ENCODE data around the gene SMURF1.
"Not testable (repeated sequence)": the region's sequence is repeated elsewhere in the genome, so short reads cannot be mapped to it uniquely, and the experiment has no call there.

Gene SMURF1

DNA sequence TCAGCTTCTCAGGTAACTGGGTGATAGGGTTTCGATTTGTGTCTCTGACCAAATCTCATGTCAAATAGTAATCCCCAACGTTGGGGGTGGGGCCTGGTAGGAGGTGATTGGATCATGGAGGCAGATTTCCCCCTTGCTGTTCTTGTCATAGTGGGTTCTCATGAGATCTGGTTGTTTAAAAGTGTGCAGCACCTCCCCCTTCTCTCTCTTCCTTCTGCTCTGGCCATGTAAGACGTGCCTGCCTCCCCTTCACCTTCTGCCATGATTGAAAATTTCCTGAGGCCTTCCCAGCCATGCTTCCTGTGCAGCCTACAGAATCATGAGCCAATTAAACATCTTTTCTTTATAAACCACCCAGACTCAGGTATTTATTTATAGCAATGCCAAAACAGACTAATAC is 21.9 kb upstream of the SMURF1 start:
- no peaks in the 10 kb centered on the region for H3K36me3 ChIP-seq (ENCODE audit: insufficient read depth, low read length)
- no peak overlapping the region for H3K9ac ChIP-seq (ENCODE audit: low read depth, low read length)

DNA sequence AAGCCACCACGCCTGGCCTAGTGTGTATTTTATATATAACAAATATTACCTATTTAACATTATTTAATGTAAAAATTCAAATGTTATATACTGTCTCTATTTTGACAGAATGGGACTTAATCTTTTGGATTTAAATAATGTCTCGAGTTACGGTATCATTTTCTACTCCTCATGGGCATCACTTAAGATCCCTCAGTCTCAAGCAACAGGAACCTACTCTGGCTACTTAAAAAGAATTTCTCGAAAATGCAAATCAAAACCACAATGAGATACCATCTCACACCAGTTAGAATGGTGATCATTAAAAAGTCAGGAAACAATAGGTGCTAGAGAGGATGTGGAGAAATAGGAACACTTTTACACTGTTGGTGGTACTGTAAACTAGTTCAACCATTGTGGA is 19.8 kb upstream of the SMURF1 start:
- not testable (repeated sequence) for H3K36me3 ChIP-seq (ENCODE audit: insufficient read depth, low read length); H3K9me3 ChIP-seq (ENCODE audit: control insufficient read depth, insufficient read depth, low read length); H3K4me1 ChIP-seq (ENCODE audit: insufficient read depth, low read length); H3K9ac ChIP-seq (ENCODE audit: low read depth, low read length)

More for the DNA sequence above, 21.9 kb upstream of the SMURF1 start:
- H3K4me1 ChIP-seq (ENCODE audit: insufficient read depth, low read length) = peaks cover 7% of the 10 kb centered on the region; the same call in 1 of the 2 replicates
- H3K9me3 ChIP-seq (ENCODE audit: control insufficient read depth, insufficient read depth, low read length) = no peaks in the 10 kb centered on the region

DNA sequence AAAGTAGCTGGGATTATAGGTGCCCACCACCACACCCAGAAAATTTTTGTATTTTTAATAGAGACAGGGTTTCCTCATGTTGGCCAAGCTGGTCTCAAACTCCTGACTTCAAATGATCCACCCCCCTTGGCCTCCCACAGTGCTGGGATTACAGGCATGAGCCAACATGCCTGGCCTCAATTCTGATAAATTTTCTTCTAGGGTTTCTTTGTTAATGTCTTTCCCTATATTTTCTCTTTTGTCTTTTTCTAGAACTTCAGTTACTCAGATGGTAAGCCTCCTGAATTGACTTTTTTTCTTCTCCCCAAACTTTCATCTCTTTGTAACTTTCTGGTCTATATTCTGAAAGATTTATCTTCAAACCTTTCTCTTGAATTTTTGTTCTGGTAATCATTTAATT is 12.7 kb upstream of the SMURF1 start:
- no peak overlapping the region for H3K9ac ChIP-seq (ENCODE audit: low read depth, low read length)
- no peaks in the 10 kb centered on the region for H3K4me1 ChIP-seq (ENCODE audit: insufficient read depth, low read length)
- H3K36me3 ChIP-seq (ENCODE audit: insufficient read depth, low read length) = no peaks in the 10 kb centered on the region

GRCh38 chr7:99155211-99155610 is 11.3 kb upstream of the SMURF1 start:
- H3K9ac ChIP-seq (ENCODE audit: low read depth, low read length) = no peak overlapping the region
- no peaks in the 10 kb centered on the region for H3K36me3 ChIP-seq (ENCODE audit: insufficient read depth, low read length)

More for the DNA sequence above, 12.7 kb upstream of the SMURF1 start:
- no peaks in the 10 kb centered on the region for H3K9me3 ChIP-seq (ENCODE audit: control insufficient read depth, insufficient read depth, low read length)

DNA sequence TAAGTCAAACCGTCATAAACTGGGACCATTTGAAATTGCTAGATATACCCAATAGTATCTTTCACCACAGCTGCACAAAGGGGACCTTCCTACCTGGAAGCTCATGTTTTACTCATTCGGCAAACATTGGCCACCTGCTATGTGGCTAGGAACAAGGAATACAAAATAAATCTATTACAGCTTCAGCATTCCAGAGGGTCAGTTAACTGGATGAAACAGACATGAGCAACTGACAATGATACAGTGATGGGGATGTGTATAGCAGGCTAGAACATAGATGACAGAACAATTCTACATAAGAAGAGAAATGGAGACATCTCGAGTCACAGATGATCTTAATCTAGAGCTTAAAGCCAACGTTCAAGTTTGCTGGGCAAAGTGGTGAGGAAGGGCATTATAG is 3.1 kb upstream of the SMURF1 start:
- Histone ChIP-seq H3K9me3 (ENCODE audit: control insufficient read depth, insufficient read depth, low read length) (no peaks in the 10 kb centered on the region), H3K9ac (ENCODE audit: low read depth, low read length) (no peak overlapping the region), H3K36me3 (ENCODE audit: insufficient read depth, low read length) (no peaks in the 10 kb centered on the region), H3K4me1 (ENCODE audit: insufficient read depth, low read length) (no peaks in the 10 kb centered on the region)

More at GRCh38 chr7:99155211-99155610, 11.3 kb upstream of the SMURF1 start:
- Histone ChIP-seq H3K9me3 (ENCODE audit: control insufficient read depth, insufficient read depth, low read length) (no peaks in the 10 kb centered on the region), H3K4me1 (ENCODE audit: insufficient read depth, low read length) (no peaks in the 10 kb centered on the region)

- peaks cover 19% of the 10 kb centered on the region; the same call in 1 of the 2 replicates for H3K4me1 ChIP-seq (ENCODE audit: insufficient read depth, low read length)
- peak overlapping the region; percentile 50; the same call in 1 of the 2 replicates for H3K9ac ChIP-seq (ENCODE audit: low read depth, low read length)
- H3K9me3 ChIP-seq (ENCODE audit: control insufficient read depth, insufficient read depth, low read length) = no peaks in the 10 kb centered on the region
- no peaks in the 10 kb centered on the region for H3K36me3 ChIP-seq (ENCODE audit: insufficient read depth, low read length)
Observed at GRCh38 chr7:99143521-99143852, 421 bp downstream of the SMURF1 start.

DNA sequence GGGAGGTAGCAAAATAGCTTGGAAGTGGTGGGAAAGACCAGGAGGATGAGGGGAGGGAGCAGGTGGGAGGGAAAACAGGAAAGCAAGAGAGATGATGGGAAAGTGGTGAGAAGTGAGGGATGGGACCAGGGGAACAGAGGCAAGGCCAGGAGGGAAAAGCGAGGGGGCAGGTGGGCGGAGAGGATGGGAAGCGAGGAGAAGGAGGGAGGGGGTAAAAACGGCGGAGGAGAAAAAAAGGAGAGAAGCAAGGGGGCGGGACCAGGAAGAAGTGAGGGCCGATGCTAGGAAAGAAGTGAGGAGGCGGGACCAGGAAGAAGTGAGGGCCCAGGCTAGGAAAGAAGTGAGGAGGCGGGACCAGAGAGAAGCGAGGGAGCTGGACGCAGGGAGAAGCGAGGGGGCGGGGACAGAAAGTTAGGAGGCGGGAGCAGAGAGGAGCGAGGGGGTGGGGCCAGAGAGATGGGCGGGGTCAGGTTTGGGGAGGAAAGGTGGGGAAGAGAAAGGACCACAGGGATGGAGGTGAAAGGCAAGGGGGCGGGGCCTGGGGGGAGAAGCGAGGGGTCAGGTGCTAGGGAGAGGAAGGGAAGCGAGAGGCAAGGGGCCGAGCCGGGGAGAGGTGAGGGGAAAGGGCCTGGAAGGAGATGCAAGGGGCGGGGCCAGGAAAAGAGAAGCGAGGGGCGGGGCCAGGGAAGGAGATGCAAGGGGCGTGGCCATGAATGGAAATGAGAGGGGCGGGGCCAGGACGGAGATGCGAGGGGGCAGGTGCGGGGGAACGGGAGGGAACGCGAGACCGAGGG is 984 bp downstream of the SMURF1 start:
- Histone ChIP-seq H3K9me3 (ENCODE audit: control insufficient read depth, insufficient read depth, low read length) (no peaks in the 10 kb centered on the region), H3K4me1 (ENCODE audit: insufficient read depth, low read length) (peaks cover 25% of the 10 kb centered on the region), H3K36me3 (ENCODE audit: insufficient read depth, low read length) (no peaks in the 10 kb centered on the region), H3K9ac (ENCODE audit: low read depth, low read length) (peak overlapping the region; percentile 59; the same call in 1 of the 2 replicates)

DNA sequence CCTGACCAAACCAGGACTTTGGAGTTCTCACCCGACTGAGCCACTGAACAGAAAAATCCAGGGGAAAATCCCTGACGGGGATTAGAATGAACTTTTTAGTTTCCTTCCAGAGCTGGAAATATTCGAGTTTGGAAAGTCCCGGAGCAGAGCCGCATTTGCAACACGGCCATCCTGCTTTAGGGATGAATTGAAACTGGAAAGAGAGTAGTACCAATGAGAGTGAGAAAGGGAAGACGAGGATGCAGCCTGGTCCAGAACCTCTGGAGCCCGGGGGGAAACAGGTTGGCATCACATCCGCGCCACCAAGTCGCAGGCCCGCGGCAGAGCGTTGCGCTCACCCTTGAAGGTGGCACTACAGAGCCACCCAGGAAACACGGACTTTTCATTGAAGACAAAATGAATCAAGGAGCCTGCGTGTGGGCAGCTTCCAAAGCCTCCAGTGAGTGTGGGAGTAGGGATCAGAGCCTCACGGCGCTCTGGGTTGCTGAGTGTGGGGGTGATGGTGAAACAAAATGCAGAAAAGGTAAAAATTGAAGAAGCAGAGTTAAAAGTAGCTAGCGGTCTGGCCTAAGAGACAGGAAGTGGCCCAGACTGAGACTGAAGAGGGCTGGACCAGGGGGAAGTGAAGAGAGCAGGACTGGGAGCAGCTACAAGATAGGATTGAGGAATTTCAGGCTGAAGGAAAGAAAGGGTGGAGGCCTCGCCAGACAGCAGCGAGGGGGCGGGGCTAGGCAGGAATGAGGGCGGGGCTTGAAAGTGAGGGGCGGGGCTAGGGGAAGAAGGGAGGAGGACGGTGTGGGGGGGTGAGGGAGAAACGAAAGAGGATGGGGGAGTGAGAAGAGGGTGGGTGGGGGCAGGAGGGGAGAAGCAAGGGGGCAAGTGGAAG is 1.8 kb downstream of the SMURF1 start:
- peaks cover 28% of the 10 kb centered on the region for H3K4me1 ChIP-seq (ENCODE audit: insufficient read depth, low read length)
- H3K36me3 ChIP-seq (ENCODE audit: insufficient read depth, low read length) = no peaks in the 10 kb centered on the region
- H3K9me3 ChIP-seq (ENCODE audit: control insufficient read depth, insufficient read depth, low read length) = no peaks in the 10 kb centered on the region
- peak overlapping the region; percentile 64 for H3K9ac ChIP-seq (ENCODE audit: low read depth, low read length)

DNA sequence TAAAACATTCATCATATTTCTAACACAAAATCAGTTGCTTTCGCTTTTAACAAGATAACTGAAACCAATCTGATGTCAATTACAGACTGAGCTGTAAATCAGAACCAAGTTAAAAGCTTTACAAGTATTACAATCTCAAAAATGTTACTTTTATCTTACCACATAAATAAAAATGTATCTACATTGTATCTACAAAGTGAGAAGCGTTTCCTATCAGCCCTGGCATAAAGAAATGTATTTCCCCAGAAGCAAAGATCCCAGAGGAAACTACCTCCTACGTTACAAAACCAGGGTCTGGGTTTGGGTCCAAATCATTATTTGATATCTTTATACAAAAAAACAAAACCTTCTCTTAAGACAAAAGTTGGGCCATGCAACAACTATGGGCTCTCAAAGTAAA is 2.6 kb downstream of the SMURF1 start:
- no peaks in the 10 kb centered on the region for H3K9me3 ChIP-seq (ENCODE audit: control insufficient read depth, insufficient read depth, low read length)
- peak overlapping the region; percentile 64; the same call in 1 of the 2 replicates for H3K9ac ChIP-seq (ENCODE audit: low read depth, low read length)
- no peaks in the 10 kb centered on the region for H3K36me3 ChIP-seq (ENCODE audit: insufficient read depth, low read length)
- peaks cover 28% of the 10 kb centered on the region for H3K4me1 ChIP-seq (ENCODE audit: insufficient read depth, low read length)

DNA sequence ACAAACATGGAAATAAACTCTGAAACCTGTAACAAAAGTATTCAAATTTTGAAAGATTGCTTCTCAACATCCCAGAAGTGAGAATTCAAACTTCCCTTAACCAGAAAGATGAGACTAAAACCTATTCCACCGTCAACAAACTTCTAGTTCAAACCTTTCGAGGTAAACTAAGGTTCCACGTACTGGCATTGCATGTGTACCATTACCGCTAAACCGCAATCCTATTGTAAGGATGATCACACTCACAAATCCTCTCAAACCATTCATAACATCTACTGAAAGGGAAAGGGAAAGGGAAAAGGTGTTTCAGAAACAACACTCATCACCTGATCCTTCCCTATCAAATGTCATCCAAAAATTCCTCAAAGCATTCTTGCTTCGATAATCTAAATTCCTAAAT is 3.1 kb downstream of the SMURF1 start:
- Histone ChIP-seq H3K36me3 (ENCODE audit: insufficient read depth, low read length) (no peaks in the 10 kb centered on the region), H3K4me1 (ENCODE audit: insufficient read depth, low read length) (peaks cover 28% of the 10 kb centered on the region), H3K9me3 (ENCODE audit: control insufficient read depth, insufficient read depth, low read length) (no peaks in the 10 kb centered on the region), H3K9ac (ENCODE audit: low read depth, low read length) (no peak overlapping the region)

DNA sequence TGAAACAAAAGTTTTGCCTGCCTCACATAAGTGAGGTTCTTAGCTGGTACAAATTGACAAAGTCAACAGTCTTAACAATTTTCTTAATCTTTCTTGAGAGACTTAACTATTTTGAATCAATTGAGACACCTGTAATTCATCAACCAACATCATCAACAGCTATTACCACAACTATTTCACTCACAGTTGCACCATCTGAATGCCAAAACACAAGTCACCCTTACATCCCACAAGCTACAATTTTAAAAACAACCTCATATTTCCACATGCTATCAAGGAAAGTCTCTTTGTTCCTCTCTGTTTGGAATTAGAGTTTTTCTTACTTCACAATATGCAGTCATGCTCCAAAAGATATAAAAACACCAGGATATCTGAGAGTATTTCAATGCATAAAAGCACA is 4.9 kb downstream of the SMURF1 start:
- H3K9me3 ChIP-seq (ENCODE audit: control insufficient read depth, insufficient read depth, low read length) = no peaks in the 10 kb centered on the region
- H3K9ac ChIP-seq (ENCODE audit: low read depth, low read length) = no peak overlapping the region
- no peaks in the 10 kb centered on the region for H3K36me3 ChIP-seq (ENCODE audit: insufficient read depth, low read length)
- H3K4me1 ChIP-seq (ENCODE audit: insufficient read depth, low read length) = peaks cover 28% of the 10 kb centered on the region

DNA sequence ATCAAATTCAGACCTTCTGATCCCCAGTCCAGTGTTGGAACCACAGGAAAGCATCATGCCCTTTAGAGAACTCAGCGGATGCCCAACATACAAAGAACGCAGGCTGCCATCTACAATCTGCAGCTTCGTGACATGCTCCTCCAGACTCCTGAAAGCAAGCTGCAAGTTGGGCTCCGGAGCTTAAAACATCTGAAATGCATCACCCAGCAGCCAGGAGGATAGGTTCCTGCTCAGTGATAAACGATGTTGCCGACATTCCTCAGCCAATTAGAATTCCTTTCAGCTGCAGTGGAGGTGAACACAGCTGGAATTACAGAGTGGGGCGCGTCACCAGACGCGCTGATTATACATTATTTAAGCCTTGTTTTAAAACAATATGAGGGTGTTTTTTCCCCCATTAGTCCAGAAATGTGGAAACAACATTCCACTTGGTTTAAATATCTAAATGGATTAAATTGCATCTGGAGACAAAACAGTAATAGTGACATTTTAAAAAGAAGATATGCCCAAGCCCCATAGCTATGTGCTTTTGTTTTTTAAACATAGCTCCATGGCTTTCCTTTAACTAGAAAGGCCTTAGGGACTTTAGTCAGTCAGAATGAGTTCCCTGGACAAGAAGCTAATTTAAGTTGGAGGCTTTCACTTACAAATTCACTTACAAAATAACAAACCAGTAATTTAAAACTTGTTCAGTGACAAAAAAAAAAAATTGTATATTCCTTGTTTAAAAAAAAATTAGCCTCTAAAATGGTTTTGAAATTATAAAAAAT is 6.3 kb downstream of the SMURF1 start:
- peak overlapping the region; percentile 14 for H3K9ac ChIP-seq (ENCODE audit: low read depth, low read length)
- H3K36me3 ChIP-seq (ENCODE audit: insufficient read depth, low read length) = no peaks in the 10 kb centered on the region
- H3K4me1 ChIP-seq (ENCODE audit: insufficient read depth, low read length) = peaks cover 28% of the 10 kb centered on the region

GRCh38 chr7:99135938-99136337 is 8.0 kb downstream of the SMURF1 start:
- Histone ChIP-seq H3K36me3 (ENCODE audit: insufficient read depth, low read length) (no peaks in the 10 kb centered on the region), H3K9ac (ENCODE audit: low read depth, low read length) (no peak overlapping the region), H3K4me1 (ENCODE audit: insufficient read depth, low read length) (peaks cover 25% of the 10 kb centered on the region), H3K9me3 (ENCODE audit: control insufficient read depth, insufficient read depth, low read length) (no peaks in the 10 kb centered on the region)

More for the DNA sequence above, 6.3 kb downstream of the SMURF1 start:
- no peaks in the 10 kb centered on the region for H3K9me3 ChIP-seq (ENCODE audit: control insufficient read depth, insufficient read depth, low read length)

Measured in ES-I3 (cell line).